HK-2 (cell line): Measurements from ENCODE around the gene SBK1.
"Not testable (repeated sequence)": the region's sequence is repeated elsewhere in the genome, so short reads cannot be mapped to it uniquely, and the experiment has no call there.

ENCODE experiments used
- DNase-seq: peaks from one replicate; pipeline ENCODE4 v3.0.0-alpha.2; 2018; ENCODE audit not compliant: unreplicated experiment

SBK1 gene

GRCh38 chr16:28308794-28309584 is 16.7 kb downstream of the SBK1 start:
- no peak for DNase-seq

- no peak for DNase-seq
Observed at GRCh38 chr16:28309811-28310311, 17.5 kb downstream of the SBK1 start.

GRCh38 chr16:28310796-28311195 is 18.5 kb downstream of the SBK1 start:
- DNase-seq, result no peak

DNA sequence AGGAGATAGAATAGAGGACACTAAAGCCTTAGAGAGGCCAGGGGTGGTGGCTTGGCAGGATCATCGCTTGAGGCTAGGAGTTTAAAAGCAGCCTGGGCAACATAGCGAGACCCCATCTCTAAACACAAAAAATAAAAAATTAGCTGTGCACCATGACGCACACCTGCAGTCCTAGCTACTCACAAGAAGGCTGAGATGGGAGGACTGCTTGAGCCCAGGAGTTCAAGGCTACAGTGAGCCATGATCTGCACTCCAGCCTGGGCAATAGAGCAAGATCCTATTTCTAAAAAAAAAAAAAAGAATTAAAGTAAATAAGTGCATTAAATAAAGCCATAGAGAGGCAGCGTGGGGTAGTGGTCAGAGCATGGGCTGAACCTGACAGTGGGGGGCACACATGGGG is 19.1 kb downstream of the SBK1 start:
- DNase-seq, result no peak

- no peak for DNase-seq
Observed at GRCh38 chr16:28311913-28312312, 19.6 kb downstream of the SBK1 start.

- no peak for DNase-seq
Observed at GRCh38 chr16:28312327-28312726, 20.0 kb downstream of the SBK1 start.

DNA sequence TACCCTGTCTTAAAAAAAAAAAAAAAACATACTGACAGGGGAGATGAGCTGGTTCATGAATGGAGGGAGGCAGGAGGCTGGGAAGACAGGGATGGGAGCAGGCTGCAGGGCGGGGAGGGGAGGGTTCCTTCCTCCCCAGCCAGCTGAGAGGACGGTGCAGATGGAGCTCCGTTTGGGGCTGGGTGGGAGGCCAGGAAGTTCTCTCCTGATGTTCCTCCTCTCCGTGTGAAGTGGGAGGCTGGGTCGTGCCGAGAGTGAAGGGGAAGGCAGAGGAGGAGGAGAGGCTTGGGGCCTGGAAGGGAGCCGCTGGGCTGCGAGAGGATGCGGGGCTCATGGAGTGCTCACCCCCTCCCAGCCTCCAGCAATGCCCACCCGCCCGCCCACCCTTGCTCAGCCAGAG is 21.3 kb downstream of the SBK1 start:
- no peak for DNase-seq

DNA sequence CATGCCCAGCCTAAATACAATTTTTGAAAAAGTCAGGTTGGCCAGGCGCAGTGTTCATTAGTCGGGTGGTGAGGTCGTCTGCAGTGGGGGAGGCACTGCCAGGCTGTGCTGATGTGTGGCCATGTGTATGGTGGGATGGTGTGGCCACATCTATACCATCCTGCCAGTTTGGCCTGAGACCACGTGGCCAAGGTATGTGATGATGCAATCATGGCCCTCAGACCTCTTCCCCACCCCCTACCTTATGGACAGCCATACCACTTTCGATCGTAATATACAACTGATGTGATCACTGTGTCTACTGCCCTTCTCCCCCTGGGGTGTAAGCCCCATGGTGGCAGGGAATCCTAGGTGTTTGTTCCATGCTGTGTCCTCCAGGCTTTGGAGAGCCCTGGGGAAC is 23.7 kb downstream of the SBK1 start:
- DNase-seq, result no peak

DNA sequence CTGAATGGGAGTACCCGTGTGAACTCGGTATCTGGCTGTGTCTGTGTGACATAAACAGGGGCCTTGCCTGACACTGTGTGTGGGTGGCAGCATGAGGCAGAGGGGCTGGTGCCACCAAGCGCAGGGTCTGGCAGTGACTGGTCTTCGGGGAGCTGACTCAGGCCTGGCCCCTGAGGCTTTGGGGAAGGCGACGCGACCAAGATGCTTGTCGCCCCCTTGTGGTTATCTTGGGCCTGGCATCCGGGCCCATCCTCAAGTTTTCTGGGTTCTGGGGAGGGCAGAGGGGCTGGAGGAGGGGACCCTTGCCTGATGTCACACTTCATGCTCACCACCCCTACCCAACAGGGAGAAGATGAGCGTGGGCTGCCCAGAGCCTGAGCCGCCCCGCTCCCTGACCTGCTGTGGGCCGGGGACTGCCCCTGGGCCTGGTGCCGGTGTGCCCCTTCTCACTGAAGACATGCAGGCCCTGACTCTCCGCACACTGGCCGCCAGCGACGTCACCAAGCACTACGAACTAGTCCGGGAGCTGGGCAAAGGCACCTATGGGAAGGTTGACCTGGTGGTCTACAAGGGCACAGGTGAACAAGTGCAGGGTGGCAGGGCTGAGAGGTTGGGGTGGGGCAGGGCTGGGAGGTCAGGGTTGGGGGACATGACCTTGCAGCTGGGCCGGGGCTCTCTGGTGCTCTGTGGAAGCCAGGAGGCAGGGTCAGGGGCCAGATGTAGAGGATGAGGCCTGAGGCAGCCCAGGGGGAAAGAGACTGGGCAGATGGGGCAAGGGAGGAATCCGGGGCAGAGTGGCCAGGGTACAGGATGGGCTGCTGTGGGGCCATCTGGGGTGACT is 24.9 kb downstream of the SBK1 start:
- DNase-seq, result peak; percentile 69

DNA sequence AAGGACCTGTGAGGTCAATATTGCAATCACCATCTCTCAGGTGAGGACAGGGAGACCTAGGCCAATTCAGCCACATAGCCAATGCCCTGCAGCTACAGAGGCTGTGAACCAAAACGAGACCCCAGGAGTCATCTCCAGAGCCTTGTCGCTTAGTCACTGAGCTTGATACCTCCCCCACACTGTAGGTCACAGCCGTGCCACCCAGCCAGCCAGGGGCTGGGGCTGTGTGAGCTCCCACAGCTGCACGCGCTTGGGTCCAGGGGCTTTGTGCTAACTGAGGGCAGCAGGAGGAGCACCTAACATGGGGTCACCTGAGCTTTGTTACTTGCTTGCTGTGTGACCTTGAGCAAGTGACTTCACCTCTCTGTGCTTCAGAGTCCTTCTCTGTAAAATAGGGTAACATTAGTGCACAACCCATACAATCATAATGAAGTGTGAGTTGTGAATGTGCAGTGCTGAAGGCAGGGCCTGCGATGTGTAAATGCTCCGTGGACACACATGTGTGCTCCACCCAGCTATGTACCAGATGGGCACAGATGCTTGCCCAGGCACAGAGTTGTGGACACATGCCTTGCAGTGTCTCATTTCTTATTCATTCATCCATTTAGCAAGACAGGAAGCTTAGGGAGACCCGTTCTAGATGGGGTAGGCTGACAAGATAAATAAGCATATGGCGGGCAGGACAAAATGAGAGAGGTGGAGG is 25.9 kb downstream of the SBK1 start:
- DNase-seq, result no peak

GRCh38 chr16:28319476-28320022 is 27.2 kb downstream of the SBK1 start:
- no peak for DNase-seq

- no peak for DNase-seq
Observed at GRCh38 chr16:28320023-28320561, 27.8 kb downstream of the SBK1 start.

- no peak for DNase-seq
Observed at GRCh38 chr16:28320741-28321140, 28.4 kb downstream of the SBK1 start.

DNA sequence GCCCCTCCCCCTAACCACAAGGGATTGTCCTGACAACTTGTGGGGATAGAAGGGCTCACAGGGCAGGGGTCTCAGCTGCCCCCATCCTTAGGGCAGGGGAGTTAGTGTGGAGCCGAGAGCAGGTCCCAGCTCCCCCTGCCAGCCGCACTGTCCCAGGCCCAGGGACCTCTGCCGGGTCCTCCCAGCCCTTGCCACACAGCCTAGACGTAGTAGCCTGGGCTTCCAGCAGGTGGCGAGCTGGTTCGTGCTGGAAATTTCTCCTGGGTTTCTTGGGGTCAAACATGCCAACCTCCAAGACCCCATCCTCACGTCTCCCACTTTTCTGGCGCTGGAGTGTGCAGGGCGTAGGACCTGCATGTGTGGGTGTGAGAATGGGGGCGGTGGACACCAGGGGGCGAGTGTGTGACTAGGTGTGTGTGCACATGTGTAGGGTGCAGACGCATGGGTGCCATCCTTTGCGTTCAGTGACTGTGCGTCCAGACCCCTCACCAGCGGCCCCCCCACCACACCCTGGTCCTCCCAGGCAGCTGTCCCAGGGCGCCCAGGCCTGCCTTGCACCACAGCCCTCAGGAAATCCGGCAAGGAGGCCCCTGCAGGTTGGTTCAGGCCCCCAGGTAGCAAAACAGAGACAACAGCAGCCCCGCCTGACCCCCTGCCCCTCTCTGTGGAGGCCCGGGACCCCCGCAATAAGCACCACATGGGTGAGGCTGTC is 29.5 kb downstream of the SBK1 start:
- DNase-seq, result peak; percentile 50

DNA sequence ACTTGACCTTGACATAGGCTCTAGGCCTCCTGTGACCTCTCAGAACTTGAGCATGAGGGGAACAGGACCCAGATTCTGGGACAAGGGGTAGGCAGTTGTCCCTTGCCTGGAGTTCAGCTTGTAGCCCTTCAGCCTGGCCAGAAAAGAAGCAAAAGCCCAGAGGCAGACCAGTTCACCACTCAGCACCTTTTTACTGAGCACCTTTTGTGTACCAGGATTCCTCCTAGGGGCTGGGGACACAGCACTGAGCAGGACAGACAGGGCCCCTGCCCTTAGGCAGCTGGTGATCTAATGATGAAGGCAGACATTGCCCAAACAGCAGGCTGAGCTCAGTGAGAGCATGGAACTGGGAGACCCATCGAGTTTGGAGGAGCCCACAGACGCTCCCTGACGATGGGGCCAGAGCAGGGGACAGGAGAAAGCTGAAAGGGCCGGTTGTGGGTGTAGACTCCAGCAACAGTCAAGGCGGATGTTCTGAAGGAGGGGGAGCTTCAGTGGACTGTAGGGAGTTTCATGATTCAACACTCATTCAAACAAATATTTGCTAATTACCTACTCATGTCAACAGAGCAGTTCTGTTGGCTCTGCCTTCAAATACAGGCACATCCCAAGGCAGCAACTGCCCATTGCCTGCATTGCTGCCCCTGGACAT is 32.0 kb downstream of the SBK1 start:
- DNase-seq, result no peak

DNA sequence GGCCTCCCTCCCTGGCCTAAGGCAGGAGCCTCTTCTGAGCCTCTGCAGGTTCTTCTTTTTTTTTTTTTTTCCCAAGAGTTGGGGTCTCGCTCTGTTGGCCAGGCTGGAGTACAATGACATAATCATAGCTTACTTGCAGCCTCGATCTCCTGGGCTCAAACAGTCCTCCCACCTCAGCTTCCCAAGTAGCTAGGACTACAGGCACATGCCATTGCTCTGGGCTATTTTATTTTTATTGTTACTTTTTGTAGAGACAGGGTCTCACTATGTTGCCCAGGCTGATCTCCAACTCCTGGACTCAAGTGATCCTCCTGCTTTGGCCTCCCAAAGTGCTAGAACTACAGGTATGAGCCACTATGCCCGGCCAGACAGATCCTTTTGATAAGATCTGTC is 32.6 kb downstream of the SBK1 start:
- DNase-seq, result no peak

- DNase-seq, result peak; percentile 26
Observed at GRCh38 chr16:28326881-28327610, 34.7 kb downstream of the SBK1 start.

DNA sequence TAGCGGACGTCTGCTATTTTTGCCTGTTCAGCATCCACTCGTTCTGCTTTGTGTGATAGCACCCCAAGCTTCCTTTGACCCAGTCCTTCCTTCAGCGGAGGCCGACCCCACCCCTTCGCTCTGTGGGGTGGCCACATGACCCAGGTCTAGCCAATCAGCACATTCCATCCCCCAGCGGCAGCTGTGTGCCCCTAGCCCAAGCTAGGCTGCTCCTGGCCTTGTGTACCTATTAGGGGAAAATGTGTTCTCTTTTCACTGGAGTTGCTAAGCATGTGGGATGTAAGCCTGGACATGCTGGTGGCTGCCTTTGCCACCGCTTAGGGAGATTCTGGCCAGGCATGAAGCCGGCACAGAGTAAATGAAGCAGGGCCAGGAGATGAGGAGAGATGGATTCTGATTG is 37.9 kb downstream of the SBK1 start:
- DNase-seq, result not testable (repeated sequence)

DNA sequence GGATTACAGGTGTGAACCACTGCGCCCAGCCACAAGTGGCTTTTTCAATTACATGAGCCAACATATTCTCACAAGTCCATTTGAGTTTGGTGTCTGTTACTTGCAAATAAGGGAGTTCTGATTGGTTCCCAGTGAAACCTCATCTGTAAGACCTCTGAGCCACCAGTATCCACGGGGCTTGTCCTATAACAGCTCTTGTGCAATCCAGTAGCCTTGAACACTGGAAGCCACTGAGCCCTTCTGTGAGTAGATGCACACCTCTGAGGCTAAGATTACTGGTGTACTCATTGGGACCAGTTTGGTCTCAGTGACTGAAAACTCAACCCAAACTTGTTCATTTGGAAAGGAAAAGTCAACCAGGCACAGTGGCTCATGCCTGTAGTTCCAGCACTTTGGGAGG is 38.7 kb downstream of the SBK1 start:
- DNase-seq, result not testable (repeated sequence)

- DNase-seq, result not testable (repeated sequence)
Observed at GRCh38 chr16:28332632-28333031, 40.3 kb downstream of the SBK1 start.
